Transverse colon (tissue), 3 donors: ENCODE data around the gene CWC27.

Experiments used
- CTCF ChIP-seq, 5 experiments: fragments of 200-600 bp in 3 of 5; fragments of 450-650 bp in 2 of 5; sonication (generic) in 3 of 5; IDR thresholded peaks; 1 replicate in 2 of 5; 2 replicates in 3 of 5; pipeline ENCODE4 v1.5.1; 2016 to 2017; ENCODE audit warnings: antibody characterized with exemption in 5 of 5, inconsistent platforms in 3 of 5, mild to moderate bottlenecking in 2 of 5, moderate library complexity in 1 of 5
- EP300 ChIP-seq: sonication (generic); formaldehyde crosslinking; IDR thresholded peaks from one replicate; pipeline ENCODE4 v1.6.1; 2017; ENCODE audit warnings: antibody characterized with exemption, low read depth

GRCh38 chr5:64973215-64973614, 204.5 kb downstream of the CWC27 start:
- TF ChIP-seq CTCF (IDR thresholded peaks at IDR 0.05): no peak
- no peak for TF ChIP-seq EP300
